K562 (cell line): Measurements from ENCODE around the gene KRTAP4-5. TPM values are rescaled to one million over a fixed set of nuclear protein-coding genes. Genes with fewer than 3 reads are reported as not detected.

Source experiments
- ATAC-seq: fragments of 200-7000 bp; cut with Tn5 transposase; 3 replicates; pipeline ENCODE4 v1.9.1; 2020; ENCODE audit warnings: moderate library complexity
- BruUV-seq: library from RNA; stranded (reverse); fragments of 400-500 nt; replicated peaks from 2 replicates; lab custom pipeline; 2021; lab: Mats Ljungman, UMichigan
- CTCF ChIA-PET: fragments of 300-600 bp; formaldehyde crosslinking; extraction: SDS; loops from one replicate; lab custom pipeline; 2021; ENCODE audit warnings: low intra/inter-chr PET ratio; lab: Yijun Ruan, JAX
- POLR2A ChIA-PET: fragments of 300-600, 350-650 bp; sonication (Branson Sonifier 250); formaldehyde crosslinking; extraction: SDS; loops from one replicate; lab custom pipeline; 2021; ENCODE audit warnings: antibody characterized with exemption, inconsistent platforms; lab: Yijun Ruan, JAX
- DNase-seq, 4 experiments: peaks; one replicate each; pipeline versions ENCODE4 v3.0.0 to v3.0.0-alpha.2; 2011 to 2018; ENCODE audit warnings: low spot score in 3 of 4, mixed read lengths in 3 of 4; ENCODE audit errors: extremely low read depth in 1 of 4
- FAIRE-seq: peaks from 2 replicates; lab custom pipeline; 2011; peaks lifted over from hg19 to GRCh38; lab: Jason Lieb, UNC
- H2AFZ ChIP-seq: 2 replicates; pipeline ENCODE4 v1.6.0; 2011; ENCODE audit warnings: low read depth, low read length, control low read depth, inconsistent platforms
- H3K27ac ChIP-seq: fragments of 200-600 bp; 3 replicates; pipeline ENCODE4 v1.8.0; 2011; ENCODE audit warnings: low read depth, mild to moderate bottlenecking, control low read depth, inconsistent platforms, low read length, moderate library complexity, mixed read lengths; ENCODE audit errors: extremely low read depth
- H3K27me3 ChIP-seq, 2 experiments: fragments of 300-600 bp in 1 of 2; 2 replicates in 1 of 2; 3 replicates in 1 of 2; pipeline versions ENCODE4 v1.6.0 to v1.8.0; 2011; ENCODE audit warnings: inconsistent platforms in 2 of 2, low read length in 2 of 2, mild to moderate bottlenecking in 1 of 2, mixed read lengths in 1 of 2, moderate library complexity in 1 of 2; ENCODE audit not compliant: control insufficient read depth in 2 of 2, insufficient read depth in 2 of 2
- H3K36me3 ChIP-seq: fragments of 300-600 bp; 3 replicates; pipeline ENCODE4 v1.8.0; 2011; ENCODE audit warnings: mild to moderate bottlenecking, low read length, inconsistent platforms; ENCODE audit not compliant: control insufficient read depth, insufficient read depth
- H3K4me1 ChIP-seq, 2 experiments: fragments of 200-600 bp in 1 of 2; replicated peaks in 1 of 2; 2 replicates in 1 of 2; 3 replicates in 1 of 2; pipeline versions ENCODE4 v1.5.1 to v1.8.0; 2011; ENCODE audit warnings: inconsistent platforms in 2 of 2, low read length in 2 of 2, mild to moderate bottlenecking in 1 of 2, mixed read lengths in 1 of 2, moderate library complexity in 1 of 2; ENCODE audit not compliant: control insufficient read depth in 2 of 2, insufficient read depth in 2 of 2
- H3K4me2 ChIP-seq: 2 replicates; pipeline ENCODE4 v1.6.1; 2011; ENCODE audit warnings: low read length, control low read depth, inconsistent platforms, mixed read lengths; ENCODE audit not compliant: insufficient read depth
- H3K4me3 ChIP-seq: fragments of 200-600 bp; sonication (generic), shearing (Covaris generic); 2 replicates; pipeline ENCODE4 v1.5.1; 2016; ENCODE audit warnings: control low read depth, inconsistent platforms
- H3K79me2 ChIP-seq: fragments of 200-600 bp; 3 replicates; pipeline ENCODE4 v1.8.0; 2011; ENCODE audit warnings: low read length, inconsistent platforms; ENCODE audit not compliant: control insufficient read depth, insufficient read depth
- H3K9ac ChIP-seq, 2 experiments: 2 replicates each; pipeline versions ENCODE4 v1.6.0 to v1.6.1; 2011; ENCODE audit warnings: low read depth in 2 of 2, low read length in 2 of 2, control low read depth in 1 of 2, inconsistent platforms in 1 of 2, mild to moderate bottlenecking in 1 of 2, mixed read lengths in 1 of 2; ENCODE audit not compliant: insufficient read depth in 1 of 2
- H3K9me1 ChIP-seq: one replicate; pipeline ENCODE4 v1.6.0; 2011; ENCODE audit warnings: inconsistent platforms, mild to moderate bottlenecking, low read length, moderate library complexity; ENCODE audit not compliant: control insufficient read depth, insufficient read depth
- H3K9me3 ChIP-seq: replicated peaks from 2 replicates; pipeline ENCODE4 v1.5.1; 2011; ENCODE audit warnings: low read depth, low read length, inconsistent platforms; ENCODE audit not compliant: control insufficient read depth, insufficient read depth
- H4K20me1 ChIP-seq: replicated peaks from 2 replicates; pipeline ENCODE4 v1.6.1; 2011; ENCODE audit warnings: low read length, inconsistent platforms, mixed read lengths; ENCODE audit not compliant: control insufficient read depth, insufficient read depth
- BCL6 ChIP-seq: fragments of 250-450 bp; sonication (Bioruptor Pico); IDR thresholded peaks from 2 replicates; pipeline ENCODE4 v1.4.0; 2020
- C11orf30 ChIP-seq: fragments of 450-650 bp; IDR thresholded peaks from 2 replicates; pipeline ENCODE4 v1.6.1; 2016; ENCODE audit warnings: low read depth, mild to moderate bottlenecking
- EP400 ChIP-seq: fragments of 450-650 bp; IDR thresholded peaks from 2 replicates; pipeline ENCODE4 v1.6.1; 2017; ENCODE audit warnings: antibody characterized with exemption, mild to moderate bottlenecking, moderate library complexity
- FUS ChIP-seq: fragments of 200-400 bp; formaldehyde crosslinking; optimal IDR thresholded peaks from 2 replicates; pipeline ENCODE3; 2017; ENCODE audit warnings: low read depth, low read length
- GTF2B ChIP-seq: IDR thresholded peaks from 2 replicates; pipeline ENCODE4 v1.6.1; 2011; ENCODE audit not compliant: insufficient read length; ENCODE audit errors: extremely low read depth
- GTF2E2 ChIP-seq: fragments of 200-800 bp; sonication (Bioruptor generic); IDR thresholded peaks from 2 replicates; pipeline ENCODE4 v1.6.1; 2016; ENCODE audit warnings: missing genetic modification characterization, missing compliant biosample characterization
- HOMEZ ChIP-seq: fragments of 250-450 bp; sonication (Bioruptor Pico); IDR thresholded peaks from 2 replicates; pipeline ENCODE4 v1.4.0; 2020; ENCODE audit warnings: mild to moderate bottlenecking, moderate library complexity
- KLF1 ChIP-seq: fragments of 450-650 bp; IDR thresholded peaks from 2 replicates; pipeline ENCODE4 v1.6.1; 2016; ENCODE audit warnings: missing genetic modification characterization, missing compliant biosample characterization
- MAFF ChIP-seq: IDR thresholded peaks from 2 replicates; pipeline ENCODE4 v1.6.1; 2012; ENCODE audit warnings: low read length, improper control_type of control experiment
- NR1H2 ChIP-seq: sonication (generic); formaldehyde crosslinking; IDR thresholded peaks from 2 replicates; pipeline ENCODE4 v1.4.0; 2020; ENCODE audit warnings: mild to moderate bottlenecking, missing genetic modification reagents
- NR2F6 ChIP-seq: fragments of 450-650 bp; formaldehyde crosslinking; IDR thresholded peaks from 2 replicates; pipeline ENCODE4 v1.4.0; 2020; ENCODE audit warnings: mild to moderate bottlenecking
- POLR2B ChIP-seq: fragments of 450-650 bp; IDR thresholded peaks from 2 replicates; pipeline ENCODE4 v1.6.1; 2018; ENCODE audit warnings: low read depth; ENCODE audit not compliant: partially characterized antibody
- PRMT5 ChIP-seq: sonication (generic); formaldehyde crosslinking; IDR thresholded peaks from 2 replicates; pipeline ENCODE4 v1.5.0; 2020; ENCODE audit warnings: missing genetic modification reagents
- PTBP1 ChIP-seq: fragments of 200-400 bp; formaldehyde crosslinking; IDR thresholded peaks from 2 replicates; pipeline ENCODE4 v1.6.1; 2017; ENCODE audit warnings: low read depth, low read length
- THAP12 ChIP-seq: fragments of 250-450 bp; sonication (Bioruptor Pico); IDR thresholded peaks from 2 replicates; pipeline ENCODE4 v1.9.0; 2021; ENCODE audit warnings: mild to moderate bottlenecking, inconsistent platforms
- ZNF124 ChIP-seq: sonication (generic); formaldehyde crosslinking; IDR thresholded peaks from 2 replicates; pipeline ENCODE4 v1.8.1; 2022; ENCODE audit warnings: missing genetic modification reagents
- ZNF445 ChIP-seq: fragments of 250-450 bp; sonication (Bioruptor Pico); IDR thresholded peaks from 2 replicates; pipeline ENCODE4 v1.4.0; 2020; ENCODE audit warnings: low read depth, mild to moderate bottlenecking, moderate library complexity
- WGBS: fragments of 100-300 bp; shearing (Covaris generic); methylation state at CpG from one replicate; pipeline ENCODE4 v1.1.6; 2016; ENCODE audit warnings: low coverage, mixed read lengths; ENCODE audit not compliant: insufficient coverage; ENCODE audit errors: missing lambda C conversion rate; 5-methylcytosine and 5-hydroxymethylcytosine counted together
- in situ Hi-C: fragments of 300-500 bp; cut with MboI; formaldehyde crosslinking; loops from 4 replicates; pipeline ENCODE4 v1.15.0; 2018; ENCODE audit warnings: inconsistent platforms, mixed read lengths
- intact Hi-C: fragments of 100-400 bp; cut with micrococcal nuclease; formaldehyde crosslinking; loops from 2 replicates; pipeline ENCODE4 v1.14.2; 2022
- polyA plus RNA-seq, 8 experiments: library from polyadenylated mRNA; depleted of rRNA in 4 of 8; stranded (reverse) in 5 of 8; unstranded in 3 of 8; fragments of >200 nt; fragmentation: Nextera tagmentation in 2 of 8; fragmentation: Illumina TruSeq in 1 of 8; extraction: Ambion mirVana in 2 of 8; extraction: Trizol in 1 of 8; gene quantifications; 2 replicates each; pipeline versions ENCODE4 v1.2.1 to v1.2.3, GENCODE V29; 2011 to 2014; ENCODE audit warnings: inconsistent platforms in 1 of 8, missing spikeins in 1 of 8
- total RNA-seq, 7 experiments: library from RNA; depleted of rRNA in 6 of 7; stranded (reverse); fragments of >200 nt in 6 of 7; fragmentation: Illumina TruSeq in 2 of 7; extraction: Trizol in 2 of 7; gene quantifications; 2 replicates each; pipeline versions ENCODE4 v1.2.1 to v1.2.3, GENCODE V29; 2011 to 2021; ENCODE audit warnings: low replicate concordance in 1 of 7
- TF ChIP-seq, protein P1 (sequence below): sonication (generic); formaldehyde crosslinking; IDR thresholded peaks from 2 replicates; pipeline ENCODE4 v1.9.0; 2022; ENCODE audit warnings: mild to moderate bottlenecking, missing genetic modification reagents
- TF ChIP-seq, protein P2 (sequence below): fragments of 450-650 bp; formaldehyde crosslinking; IDR thresholded peaks from 2 replicates; pipeline ENCODE4 v1.4.0; 2022; ENCODE audit warnings: missing genetic modification characterization

Gene KRTAP4-5
- total and polyA plus RNA-seq, 9 of the 15 experiments (the other 6 are each of a cell fraction or from before 2014, with no cell fraction given): not detected

GRCh38 chr17:41163828-41164227 lies 14.2 kb upstream of the KRTAP4-5 start:
- Histone ChIP-seq H3K4me3 (no peak overlapping the region), H2AFZ (no peak overlapping the region), H3K4me1 (peaks cover 0 to 3% of the 10 kb centered on the region in 2 experiments; a peak in 1 of 5 replicates), H3K27me3 (peaks cover 0 to 6% of the 10 kb centered on the region in 2 experiments; a peak in 1 of 5 replicates), H3K4me2 (no peak overlapping the region), H3K36me3 (no peaks in the 10 kb centered on the region), H4K20me1 (no peaks in the 10 kb centered on the region), H3K27ac (no peak overlapping the region), H3K9me3 (no peaks in the 10 kb centered on the region), H3K79me2 (no peaks in the 10 kb centered on the region), H3K9ac (no peak overlapping the region), H3K9me1 (no peaks in the 10 kb centered on the region)
- BruUV-seq: no TSS peak
- CTCF ChIA-PET: interaction anchor here (0.7 kb wide), 1 partner anchor 174 kb away, joined by 4 read pairs; no protein-coding TSS in a partner anchor
- ATAC-seq (no peak), DNase-seq (no peak), FAIRE-seq (no peak)
- intact Hi-C loops: no loop called here
- in situ Hi-C loops: no loop called here
- POLR2A ChIA-PET: no interaction called here
- WGBS: 2% methylated on average over 7 of the region's 7 CpGs
- TF ChIP-seq NR2F6: no peak
- TF ChIP-seq THAP12: no peak
- TF ChIP-seq ZNF445: no peak
- TF ChIP-seq, protein P1, sequence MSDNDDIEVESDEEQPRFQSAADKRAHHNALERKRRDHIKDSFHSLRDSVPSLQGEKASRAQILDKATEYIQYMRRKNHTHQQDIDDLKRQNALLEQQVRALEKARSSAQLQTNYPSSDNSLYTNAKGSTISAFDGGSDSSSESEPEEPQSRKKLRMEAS (CRISPR knock-in tag): no peak
- TF ChIP-seq PTBP1: no peak
- no peak for TF ChIP-seq FUS
- no peak for TF ChIP-seq BCL6 (CRISPR knock-in tag)
- TF ChIP-seq NR1H2: no peak
- TF ChIP-seq KLF1: no peak
- TF ChIP-seq GTF2B: no peak
- TF ChIP-seq C11orf30: no peak
- TF ChIP-seq ZNF124 (CRISPR knock-in tag): no peak
- TF ChIP-seq EP400: no peak
- no peak for TF ChIP-seq HOMEZ (CRISPR knock-in tag)
- TF ChIP-seq GTF2E2 (tag): no peak
- TF ChIP-seq, protein P2, sequence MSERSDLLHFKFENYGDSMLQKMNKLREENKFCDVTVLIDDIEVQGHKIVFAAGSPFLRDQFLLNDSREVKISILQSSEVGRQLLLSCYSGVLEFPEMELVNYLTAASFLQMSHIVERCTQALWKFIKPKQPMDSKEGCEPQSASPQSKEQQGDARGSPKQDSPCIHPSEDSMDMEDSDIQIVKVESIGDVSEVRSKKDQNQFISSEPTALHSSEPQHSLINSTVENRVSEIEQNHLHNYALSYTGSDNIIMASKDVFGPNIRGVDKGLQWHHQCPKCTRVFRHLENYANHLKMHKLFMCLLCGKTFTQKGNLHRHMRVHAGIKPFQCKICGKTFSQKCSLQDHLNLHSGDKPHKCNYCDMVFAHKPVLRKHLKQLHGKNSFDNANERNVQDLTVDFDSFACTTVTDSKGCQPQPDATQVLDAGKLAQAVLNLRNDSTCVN (CRISPR knock-in tag): no peak
- TF ChIP-seq PRMT5: no peak
- TF ChIP-seq POLR2B: no peak
- no peak for TF ChIP-seq MAFF
